IPS DF 6.9 (cell line): ENCODE results near the gene NRP2.

Experiments
- DNase-seq: peaks from one replicate; pipeline ENCODE4 v3.0.0-alpha.2; 2013; ENCODE audit warnings: low read depth, low spot score
- H3K27ac ChIP-seq: one replicate; pipeline ENCODE4 v1.5.1; 2013; ENCODE audit warnings: low read length, control low read depth
- H3K27me3 ChIP-seq: 2 replicates; pipeline ENCODE4 v1.6.1; 2013; ENCODE audit warnings: mild to moderate bottlenecking, low read length; ENCODE audit not compliant: control insufficient read depth, insufficient read depth
- H3K36me3 ChIP-seq: 2 replicates; pipeline ENCODE4 v1.6.1; 2013; ENCODE audit warnings: low read length; ENCODE audit not compliant: control insufficient read depth, insufficient read depth
- H3K4me1 ChIP-seq: 2 replicates; pipeline ENCODE4 v1.6.1; 2013; ENCODE audit warnings: low read length; ENCODE audit not compliant: control insufficient read depth, insufficient read depth
- H3K4me3 ChIP-seq: 2 replicates; pipeline ENCODE4 v1.5.1; 2013; ENCODE audit warnings: mild to moderate bottlenecking, low read length
- H3K9me3 ChIP-seq: 2 replicates; pipeline ENCODE4 v1.6.1; 2013; ENCODE audit warnings: low read length, inconsistent platforms; ENCODE audit not compliant: control insufficient read depth, insufficient read depth
- WGBS: extraction: QIAGEN DNeasy Blood & Tissue Kit; methylation state at CpG from one replicate; pipeline ENCODE4 v1.1.7; 2013; ENCODE audit warnings: mixed read lengths, missing lambda C conversion rate; ENCODE audit not compliant: insufficient read length, insufficient coverage; 5-methylcytosine and 5-hydroxymethylcytosine counted together

NRP2 gene

GRCh38 chr2:205721057-205721449, 38.8 kb downstream of the NRP2 start:
- no peak for DNase-seq
- Histone ChIP-seq H3K9me3 (no peaks in the 10 kb centered on the region), H3K4me1 (peaks cover 13% of the 10 kb centered on the region; the same call in 1 of the 2 replicates), H3K27ac (no peak overlapping the region), H3K27me3 (no peaks in the 10 kb centered on the region), H3K36me3 (peaks cover 5% of the 10 kb centered on the region; the same call in 1 of the 2 replicates), H3K4me3 (no peak overlapping the region)
- WGBS = no CpG with 5 or more reads among the region's 8 CpGs

- H3K4me1 ChIP-seq = peaks cover 13% of the 10 kb centered on the region; the same call in 1 of the 2 replicates
- H3K27me3 ChIP-seq = no peaks in the 10 kb centered on the region
- no CpG with 5 or more reads among the region's 4 CpGs for WGBS
- peaks cover 5% of the 10 kb centered on the region; the same call in 1 of the 2 replicates for H3K36me3 ChIP-seq
- no peak overlapping the region; the same call in 1 of the 2 replicates for H3K4me3 ChIP-seq
- DNase-seq = no peak
- H3K27ac ChIP-seq = no peak overlapping the region
- no peaks in the 10 kb centered on the region for H3K9me3 ChIP-seq
Measured at GRCh38 chr2:205722283-205722918, 40.1 kb downstream of the NRP2 start.

- no peak for DNase-seq
- Histone ChIP-seq H3K27me3 (no peaks in the 10 kb centered on the region), H3K4me3 (no peak overlapping the region), H3K9me3 (no peaks in the 10 kb centered on the region), H3K4me1 (peaks cover 13% of the 10 kb centered on the region; the same call in 1 of the 2 replicates), H3K36me3 (peaks cover 5% of the 10 kb centered on the region; the same call in 1 of the 2 replicates), H3K27ac (no peak overlapping the region)
- no CpG with 5 or more reads among the region's 2 CpGs for WGBS
Measured at GRCh38 chr2:205723179-205723578, 40.9 kb downstream of the NRP2 start.

GRCh38 chr2:205725059-205725458, 42.8 kb downstream of the NRP2 start:
- Histone ChIP-seq H3K27me3 (no peaks in the 10 kb centered on the region), H3K36me3 (peaks cover 8% of the 10 kb centered on the region; the same call in 1 of the 2 replicates), H3K9me3 (no peaks in the 10 kb centered on the region), H3K4me1 (peaks cover 12% of the 10 kb centered on the region; the same call in 1 of the 2 replicates), H3K27ac (no peak overlapping the region), H3K4me3 (no peak overlapping the region)
- DNase-seq = no peak
- WGBS = no CpG with 5 or more reads among the region's 5 CpGs

GRCh38 chr2:205726506-205726905, 44.2 kb downstream of the NRP2 start:
- H3K36me3 ChIP-seq = peaks cover 8% of the 10 kb centered on the region; the same call in 1 of the 2 replicates
- H3K4me3 ChIP-seq = no peak overlapping the region
- no peak for DNase-seq
- no peaks in the 10 kb centered on the region for H3K27me3 ChIP-seq
- H3K9me3 ChIP-seq = no peaks in the 10 kb centered on the region
- H3K27ac ChIP-seq = no peak overlapping the region
- H3K4me1 ChIP-seq = peaks cover 9% of the 10 kb centered on the region; the same call in 1 of the 2 replicates
- WGBS = no CpG with 5 or more reads among the region's 4 CpGs

- no peak overlapping the region for H3K27ac ChIP-seq
- H3K4me1 ChIP-seq = peaks cover 7% of the 10 kb centered on the region; the same call in 1 of the 2 replicates
- H3K4me3 ChIP-seq = no peak overlapping the region
- DNase-seq = no peak
- H3K27me3 ChIP-seq = no peaks in the 10 kb centered on the region
- WGBS = no CpG with 5 or more reads among the region's 2 CpGs
- no peaks in the 10 kb centered on the region for H3K9me3 ChIP-seq
- H3K36me3 ChIP-seq = peaks cover 8% of the 10 kb centered on the region; the same call in 1 of the 2 replicates
Measured at GRCh38 chr2:205727174-205727573, 44.9 kb downstream of the NRP2 start.

- H3K4me1 ChIP-seq = peaks cover 6% of the 10 kb centered on the region; the same call in 1 of the 2 replicates
- no CpG with 5 or more reads among the region's 7 CpGs for WGBS
- H3K36me3 ChIP-seq = peaks cover 8% of the 10 kb centered on the region; the same call in 1 of the 2 replicates
- no peaks in the 10 kb centered on the region for H3K27me3 ChIP-seq
- H3K4me3 ChIP-seq = no peak overlapping the region
- no peak overlapping the region for H3K27ac ChIP-seq
- no peak for DNase-seq
- no peaks in the 10 kb centered on the region for H3K9me3 ChIP-seq
Measured at GRCh38 chr2:205728366-205728765, 46.1 kb downstream of the NRP2 start.

- Histone ChIP-seq H3K36me3 (peaks cover 6% of the 10 kb centered on the region; the same call in 1 of the 2 replicates), H3K9me3 (no peaks in the 10 kb centered on the region), H3K27me3 (no peaks in the 10 kb centered on the region), H3K4me3 (no peak overlapping the region), H3K27ac (no peak overlapping the region), H3K4me1 (peaks cover 10% of the 10 kb centered on the region; the same call in 1 of the 2 replicates)
- no CpG with 5 or more reads among the region's 9 CpGs for WGBS
- no peak for DNase-seq
Measured at GRCh38 chr2:205730191-205730590, 47.9 kb downstream of the NRP2 start.

GRCh38 chr2:205730701-205731582, 48.6 kb downstream of the NRP2 start:
- no peak overlapping the region for H3K4me3 ChIP-seq
- WGBS = no CpG with 5 or more reads among the region's 9 CpGs
- H3K4me1 ChIP-seq = peaks cover 10% of the 10 kb centered on the region; the same call in 1 of the 2 replicates
- no peak for DNase-seq
- no peaks in the 10 kb centered on the region for H3K9me3 ChIP-seq
- no peak overlapping the region for H3K27ac ChIP-seq
- H3K27me3 ChIP-seq = no peaks in the 10 kb centered on the region
- peaks cover 4% of the 10 kb centered on the region; the same call in 1 of the 2 replicates for H3K36me3 ChIP-seq

GRCh38 chr2:205731583-205731981, 49.3 kb downstream of the NRP2 start:
- H3K36me3 ChIP-seq = peaks cover 3% of the 10 kb centered on the region; the same call in 1 of the 2 replicates

More at GRCh38 chr2:205731583-205731981, 49.3 kb downstream of the NRP2 start:
- Histone ChIP-seq H3K27ac (no peak overlapping the region), H3K9me3 (no peaks in the 10 kb centered on the region), H3K27me3 (no peaks in the 10 kb centered on the region), H3K4me3 (no peak overlapping the region), H3K4me1 (peaks cover 10% of the 10 kb centered on the region; the same call in 1 of the 2 replicates)
- no peak for DNase-seq
- no CpG with 5 or more reads among the region's 4 CpGs for WGBS
